BLaER1 treated with 17β-estradiol and CSF1 and Interleukin-3, amounts not matched to agents 10 nM and 100 nM (cell line): ENCODE results near the gene KLK13.

Experiments used
- H3K27ac ChIP-seq, 11 experiments: shearing (Covaris generic); formaldehyde crosslinking; 2 replicates each; pipeline ENCODE4 v1.8.1; 2022
- H3K27me3 ChIP-seq, 11 experiments: shearing (Covaris generic); formaldehyde crosslinking; 2 replicates each; pipeline ENCODE4 v1.8.1; 2022
- H3K36me3 ChIP-seq, 11 experiments: shearing (Covaris generic); formaldehyde crosslinking; 2 replicates each; pipeline ENCODE4 v1.8.1; 2022
- H3K4me1 ChIP-seq, 10 experiments: shearing (Covaris generic); formaldehyde crosslinking; 2 replicates each; pipeline ENCODE4 v1.8.1; 2022
- H3K4me2 ChIP-seq, 11 experiments: shearing (Covaris generic); formaldehyde crosslinking; 2 replicates each; pipeline ENCODE4 v1.8.1; 2022
- H3K4me3 ChIP-seq, 10 experiments: shearing (Covaris generic); formaldehyde crosslinking; 2 replicates each; pipeline ENCODE4 v1.8.1; 2022
- H3K9ac ChIP-seq, 11 experiments: shearing (Covaris generic); formaldehyde crosslinking; 2 replicates each; pipeline ENCODE4 v1.8.1; 2022
- H3K9me3 ChIP-seq, 11 experiments: shearing (Covaris generic); formaldehyde crosslinking; replicated peaks in 1 of 11; 2 replicates each; pipeline ENCODE4 v1.8.1; 2022
- H4K20me1 ChIP-seq, 11 experiments: shearing (Covaris generic); formaldehyde crosslinking; 2 replicates each; pipeline ENCODE4 v1.8.1; 2022
- Cebpa-rat ChIP-seq, 11 experiments: shearing (Covaris generic); IDR thresholded peaks; 2 replicates each; pipeline ENCODE4 v1.8.1; 2022

The KLK13 gene

GRCh38 chr19:51023946-51024345 lies 40.9 kb downstream of the KLK13 start:
- Histone ChIP-seq H3K27ac (no peak overlapping the region), H4K20me1 (peaks cover 0 to 4% (median 0%) of the 10 kb centered on the region in 11 experiments; a peak in 2 of 22 replicates), H3K27me3 (peaks cover 10 to 20% (median 17%) of the 10 kb centered on the region in 11 experiments), H3K4me3 (no peak overlapping the region), H3K4me1 (peaks cover 5 to 24% (median 16%) of the 10 kb centered on the region in 10 experiments; a peak in 19 of 20 replicates), H3K9me3 (no peaks in the 10 kb centered on the region), H3K36me3 (no peaks in the 10 kb centered on the region), H3K9ac (no peak overlapping the region), H3K4me2 (no peak overlapping the region)
- no peak for TF ChIP-seq Cebpa-rat (IDR thresholded peaks at IDR 0.05)

GRCh38 chr19:51022526-51022925 lies 42.4 kb downstream of the KLK13 start:
- H4K20me1 ChIP-seq, result peaks cover 0 to 4% (median 0%) of the 10 kb centered on the region in 11 experiments; a peak in 2 of 22 replicates

GRCh38 chr19:51020988-51021651 lies 43.8 kb downstream of the KLK13 start:
- no peak overlapping the region for H3K27ac ChIP-seq
- peak overlapping the region in 4 of 11 experiments; percentile 17 to 93 (median 90); a peak in 4 of 22 replicates for H3K4me2 ChIP-seq
- H3K27me3 ChIP-seq, result peaks cover 35 to 48% (median 44%) of the 10 kb centered on the region in 11 experiments
- no peak overlapping the region for H3K4me3 ChIP-seq
- no peak for TF ChIP-seq Cebpa-rat (IDR thresholded peaks at IDR 0.05)
- peaks cover 13 to 34% (median 26%) of the 10 kb centered on the region in 10 experiments; a peak in 19 of 20 replicates for H3K4me1 ChIP-seq
- peaks cover 0 to 4% (median 0%) of the 10 kb centered on the region in 11 experiments; a peak in 2 of 22 replicates for H4K20me1 ChIP-seq
- no peaks in the 10 kb centered on the region for H3K36me3 ChIP-seq
- no peaks in the 10 kb centered on the region for H3K9me3 ChIP-seq
- no peak overlapping the region for H3K9ac ChIP-seq

More at GRCh38 chr19:51022526-51022925, 42.4 kb downstream of the KLK13 start:
- Histone ChIP-seq H3K9ac (no peak overlapping the region), H3K4me2 (no peak overlapping the region), H3K4me1 (peaks cover 13 to 34% (median 26%) of the 10 kb centered on the region in 10 experiments; a peak in 19 of 20 replicates), H3K27me3 (peaks cover 24 to 34% (median 31%) of the 10 kb centered on the region in 11 experiments), H3K36me3 (no peaks in the 10 kb centered on the region), H3K4me3 (no peak overlapping the region), H3K9me3 (no peaks in the 10 kb centered on the region), H3K27ac (no peak overlapping the region)
- TF ChIP-seq Cebpa-rat (IDR thresholded peaks at IDR 0.05), result no peak

- Histone ChIP-seq H3K4me1 (peaks cover 13 to 35% (median 27%) of the 10 kb centered on the region in 10 experiments), H3K9me3 (no peaks in the 10 kb centered on the region), H3K4me3 (peak within 1 kb of the TSS in 9 of 10 experiments; percentile 9 to 62 (median 43); a peak in 12 of 20 replicates), H4K20me1 (peaks cover 0 to 4% (median 0%) of the 10 kb centered on the region in 11 experiments; a peak in 2 of 22 replicates), H3K4me2 (peak within 1 kb of the TSS; percentile 38 to 95 (median 70)), H3K27ac (peak within 1 kb of the TSS in 1 of 11 experiments; percentile 25; a peak in 1 of 22 replicates), H3K27me3 (peaks cover 32 to 50% (median 44%) of the 10 kb centered on the region in 11 experiments), H3K36me3 (no peaks in the 10 kb centered on the region), H3K9ac (peak within 1 kb of the TSS in 3 of 11 experiments; percentile 1 to 26 (median 17); a peak in 1 of 22 replicates)
- no peak for TF ChIP-seq Cebpa-rat (IDR thresholded peaks at IDR 0.05)
Observed at GRCh38 chr19:51019544-51019925, 45.4 kb downstream of the KLK13 start, which contains the start of gene KLK10. Gene KLK10, minus strand, starts transcription at chr19:51019709. Its CDS starts 579 bp downstream, at chr19:51019130.

GRCh38 chr19:51018745-51019543 lies 45.9 kb downstream of the KLK13 start:
- Histone ChIP-seq H3K4me1 (peaks cover 14 to 40% (median 30%) of the 10 kb centered on the region in 10 experiments), H3K36me3 (no peaks in the 10 kb centered on the region), H3K9me3 (no peaks in the 10 kb centered on the region), H3K27ac (no peak overlapping the region), H3K4me3 (peak overlapping the region in 9 of 10 experiments; percentile 9 to 62 (median 43); a peak in 12 of 20 replicates), H3K9ac (peak overlapping the region in 3 of 11 experiments; percentile 1 to 26 (median 17); a peak in 1 of 22 replicates), H3K4me2 (peak overlapping the region; percentile 38 to 95 (median 70)), H4K20me1 (peaks cover 0 to 4% (median 0%) of the 10 kb centered on the region in 11 experiments; a peak in 2 of 22 replicates), H3K27me3 (peaks cover 32 to 50% (median 44%) of the 10 kb centered on the region in 11 experiments)
- TF ChIP-seq Cebpa-rat (IDR thresholded peaks at IDR 0.05), result no peak

DNA sequence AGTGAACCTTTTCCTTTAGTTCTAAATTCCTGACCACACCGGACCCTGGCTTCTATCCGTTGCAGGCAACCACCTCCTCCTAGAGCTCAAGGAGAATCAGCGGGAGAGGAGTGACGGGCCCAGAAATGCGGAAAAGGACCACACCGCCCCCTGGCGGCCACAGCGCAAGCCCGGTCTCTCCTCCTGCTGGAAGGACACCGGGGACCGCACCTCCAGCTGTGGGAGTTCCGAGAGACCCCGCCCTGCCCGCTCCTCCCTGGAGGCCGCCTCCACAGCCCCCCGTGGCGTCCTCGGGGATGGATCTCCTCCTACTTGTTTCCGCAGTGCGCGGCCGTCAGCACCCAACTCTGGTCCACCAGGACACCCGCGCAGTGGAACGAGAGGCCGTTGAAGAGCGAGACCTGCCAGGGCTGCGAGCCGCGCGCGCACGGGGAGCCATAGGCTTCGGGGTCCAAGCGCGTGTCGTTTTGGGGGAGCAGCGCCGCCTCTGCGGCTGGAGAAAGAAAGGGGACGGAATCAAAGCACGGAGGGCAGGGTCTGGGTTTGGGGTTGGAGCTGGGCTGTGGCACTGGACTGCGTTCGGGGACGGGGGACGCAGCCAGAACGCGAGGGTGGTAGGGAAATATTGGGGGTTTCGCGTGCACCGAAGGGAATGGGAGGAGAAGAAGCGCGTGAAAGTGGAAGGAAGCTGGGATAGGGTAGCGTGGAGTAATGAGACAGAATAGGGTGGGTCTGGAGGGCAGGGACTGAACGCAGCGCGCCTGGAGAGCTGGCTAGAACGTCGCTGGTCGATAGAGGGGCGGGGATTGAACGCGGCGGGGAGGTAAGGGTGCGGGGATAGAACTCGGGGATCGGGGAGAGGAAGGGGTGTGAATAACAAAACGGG lies 47.9 kb downstream of the KLK13 start:
- Histone ChIP-seq H3K36me3 (no peaks in the 10 kb centered on the region), H4K20me1 (peaks cover 0 to 4% (median 0%) of the 10 kb centered on the region in 11 experiments; a peak in 2 of 22 replicates), H3K27me3 (peaks cover 32 to 50% (median 44%) of the 10 kb centered on the region in 11 experiments), H3K4me1 (peaks cover 21 to 58% (median 47%) of the 10 kb centered on the region in 10 experiments), H3K9ac (no peak overlapping the region), H3K4me3 (no peak overlapping the region), H3K9me3 (no peaks in the 10 kb centered on the region), H3K4me2 (no peak overlapping the region), H3K27ac (no peak overlapping the region)
- TF ChIP-seq Cebpa-rat (IDR thresholded peaks at IDR 0.05), result no peak

- Histone ChIP-seq H3K4me3 (no peak overlapping the region), H3K36me3 (no peaks in the 10 kb centered on the region), H3K27me3 (peaks cover 32 to 49% (median 44%) of the 10 kb centered on the region in 11 experiments), H3K27ac (no peak overlapping the region), H3K4me1 (peaks cover 20 to 58% (median 47%) of the 10 kb centered on the region in 10 experiments), H4K20me1 (peaks cover 0 to 4% (median 0%) of the 10 kb centered on the region in 11 experiments; a peak in 2 of 22 replicates), H3K4me2 (no peak overlapping the region), H3K9me3 (no peaks in the 10 kb centered on the region), H3K9ac (no peak overlapping the region)
- no peak for TF ChIP-seq Cebpa-rat (IDR thresholded peaks at IDR 0.05)
Observed at GRCh38 chr19:51015691-51016267, 49.1 kb downstream of the KLK13 start.
